Muscle of leg (tissue), 11 donors: ENCODE measurements around the gene CASZ1. TPM values are rescaled to one million over a fixed set of nuclear protein-coding genes. Genes with fewer than 3 reads are reported as not detected.

Experiments used
- DNase-seq: peaks from one replicate; pipeline ENCODE4 v3.0.0; 2013
- H3K27ac ChIP-seq: one replicate; pipeline ENCODE4 v1.5.1; 2013; ENCODE audit warnings: mild to moderate bottlenecking, low read length, control low read depth
- H3K27me3 ChIP-seq: one replicate; pipeline ENCODE4 v1.6.1; 2013; ENCODE audit warnings: low read length; ENCODE audit not compliant: control insufficient read depth, insufficient read depth
- H3K36me3 ChIP-seq: one replicate; pipeline ENCODE4 v1.6.1; 2013; ENCODE audit warnings: low read length; ENCODE audit not compliant: control insufficient read depth, insufficient read depth
- H3K4me1 ChIP-seq: one replicate; pipeline ENCODE4 v1.6.1; 2013; ENCODE audit warnings: low read length; ENCODE audit not compliant: control insufficient read depth, insufficient read depth
- H3K4me3 ChIP-seq: one replicate; pipeline ENCODE4 v1.5.1; 2013; ENCODE audit warnings: low read length, control low read depth
- H3K9me3 ChIP-seq: replicated peaks from 2 replicates; pipeline ENCODE4 v1.6.1; 2013; ENCODE audit warnings: low read depth, low read length; ENCODE audit not compliant: control insufficient read depth
- WGBS: methylation state at CpG from one replicate; pipeline ENCODE4 v1.1.5; 2013; ENCODE audit warnings: missing lambda C conversion rate; ENCODE audit not compliant: insufficient coverage; 5-methylcytosine and 5-hydroxymethylcytosine counted together
- polyA plus RNA-seq, 8 donors: library from polyadenylated mRNA; unstranded; fragments of 120-200 nt; gene quantifications; one replicate each; pipeline versions ENCODE4 v1.2.1 to v1.2.3, GENCODE V29; 2013; ENCODE audit warnings: inconsistent platforms in 1 of 8, low replicate concordance in 1 of 8; ENCODE audit not compliant: insufficient read length in 8 of 8, insufficient read depth in 1 of 8
- total RNA-seq: library from RNA; stranded (reverse); fragments of 120-200 nt; gene quantifications from one replicate; pipeline ENCODE4 v1.2.4, GENCODE V29; 2013

The CASZ1 gene
- total and polyA plus RNA-seq, 9 donors, result 30.8 to 68.4 (median 45.3) TPM

- Histone ChIP-seq H3K36me3 (peaks cover 2% of the 10 kb centered on the region), H3K27ac (no peak overlapping the region), H3K4me3 (no peak overlapping the region), H3K27me3 (no peaks in the 10 kb centered on the region), H3K4me1 (no peaks in the 10 kb centered on the region), H3K9me3 (no peaks in the 10 kb centered on the region)
- 90% methylated on average over 2 of the region's 2 CpGs for WGBS
- no peak for DNase-seq
These were observed 187.8 kb downstream of the CASZ1 start for GRCh38 chr1:10608690-10609089.

GRCh38 chr1:10607228-10607627, 189.2 kb downstream of the CASZ1 start:
- DNase-seq, result no peak
- Histone ChIP-seq H3K36me3 (no peaks in the 10 kb centered on the region), H3K4me1 (peaks cover 3% of the 10 kb centered on the region), H3K4me3 (no peak overlapping the region), H3K27ac (no peak overlapping the region), H3K27me3 (no peaks in the 10 kb centered on the region), H3K9me3 (no peaks in the 10 kb centered on the region)
- no CpG with 5 or more reads among the region's 3 CpGs for WGBS

- H3K4me3 ChIP-seq, result no peak overlapping the region
- no peaks in the 10 kb centered on the region for H3K36me3 ChIP-seq
- 83% methylated on average over 5 of the region's 7 CpGs for WGBS
- H3K9me3 ChIP-seq, result no peaks in the 10 kb centered on the region
- no peaks in the 10 kb centered on the region for H3K27me3 ChIP-seq
- H3K27ac ChIP-seq, result no peak overlapping the region
- peaks cover 12% of the 10 kb centered on the region for H3K4me1 ChIP-seq
- no peak for DNase-seq
These were observed 190.4 kb downstream of the CASZ1 start for GRCh38 chr1:10606064-10606463.

- 80% methylated on average over 5 of the region's 7 CpGs for WGBS
- Histone ChIP-seq H3K36me3 (no peaks in the 10 kb centered on the region), H3K9me3 (no peaks in the 10 kb centered on the region)
These were observed 191.5 kb downstream of the CASZ1 start for GRCh38 chr1:10604966-10605365.

GRCh38 chr1:10602936-10603335, 193.5 kb downstream of the CASZ1 start:
- H3K27me3 ChIP-seq, result no peaks in the 10 kb centered on the region
- H3K27ac ChIP-seq, result no peak overlapping the region
- H3K4me1 ChIP-seq, result peaks cover 24% of the 10 kb centered on the region
- H3K4me3 ChIP-seq, result no peak overlapping the region
- H3K36me3 ChIP-seq, result no peaks in the 10 kb centered on the region
- no peaks in the 10 kb centered on the region for H3K9me3 ChIP-seq
- DNase-seq, result no peak
- WGBS, result no CpG with 5 or more reads among the region's 3 CpGs

More at GRCh38 chr1:10604966-10605365, 191.5 kb downstream of the CASZ1 start:
- Histone ChIP-seq H3K27me3 (no peaks in the 10 kb centered on the region), H3K27ac (no peak overlapping the region), H3K4me1 (peaks cover 12% of the 10 kb centered on the region), H3K4me3 (no peak overlapping the region)
- no peak for DNase-seq

- Histone ChIP-seq H3K27ac (no peak overlapping the region), H3K4me3 (no peak overlapping the region), H3K27me3 (no peaks in the 10 kb centered on the region), H3K9me3 (no peaks in the 10 kb centered on the region), H3K4me1 (peaks cover 37% of the 10 kb centered on the region), H3K36me3 (no peaks in the 10 kb centered on the region)
- peak; percentile 63 for DNase-seq
- 43% methylated on average over 2 of the region's 6 CpGs for WGBS
These were observed 194.9 kb downstream of the CASZ1 start for GRCh38 chr1:10601342-10602070.

- Histone ChIP-seq H3K9me3 (no peaks in the 10 kb centered on the region), H3K4me1 (peaks cover 37% of the 10 kb centered on the region), H3K36me3 (no peaks in the 10 kb centered on the region), H3K27me3 (no peaks in the 10 kb centered on the region), H3K4me3 (no peak overlapping the region), H3K27ac (no peak overlapping the region)
- WGBS, result 92% methylated on average over 4 of the region's 6 CpGs
- DNase-seq, result no peak
These were observed 197.1 kb downstream of the CASZ1 start for GRCh38 chr1:10599194-10599861.

GRCh38 chr1:10598389-10598702, 198.1 kb downstream of the CASZ1 start:
- Histone ChIP-seq H3K9me3 (no peaks in the 10 kb centered on the region), H3K27me3 (no peaks in the 10 kb centered on the region), H3K36me3 (no peaks in the 10 kb centered on the region), H3K4me3 (no peak overlapping the region), H3K4me1 (peaks cover 37% of the 10 kb centered on the region), H3K27ac (peak overlapping the region; percentile 16)
- WGBS, result 20% methylated on average over 1 of the region's 6 CpGs
- DNase-seq, result peak; percentile 74

- Histone ChIP-seq H3K4me1 (peaks cover 35% of the 10 kb centered on the region), H3K27ac (peak overlapping the region; percentile 16), H3K36me3 (no peaks in the 10 kb centered on the region), H3K4me3 (no peak overlapping the region), H3K9me3 (no peaks in the 10 kb centered on the region), H3K27me3 (no peaks in the 10 kb centered on the region)
- DNase-seq, result no peak
- 60% methylated on average over 12 of the region's 13 CpGs for WGBS
These were observed 198.7 kb downstream of the CASZ1 start for GRCh38 chr1:10597492-10598388.

GRCh38 chr1:10596780-10597179, 199.7 kb downstream of the CASZ1 start:
- H3K27me3 ChIP-seq, result no peaks in the 10 kb centered on the region
- no peak overlapping the region for H3K27ac ChIP-seq
- peaks cover 31% of the 10 kb centered on the region for H3K4me1 ChIP-seq
- H3K36me3 ChIP-seq, result no peaks in the 10 kb centered on the region
- no peaks in the 10 kb centered on the region for H3K9me3 ChIP-seq
- H3K4me3 ChIP-seq, result no peak overlapping the region
- 38% methylated on average over 5 of the region's 6 CpGs for WGBS
- DNase-seq, result no peak
